HG03064 (cell line): ENCODE measurements around the gene FNDC8.
"Not testable (repeated sequence)": the region's sequence is repeated elsewhere in the genome, so short reads cannot be mapped to it uniquely, and the experiment has no call there.

ENCODE experiments used
- ATAC-seq: cut with Tn5 transposase; IDR thresholded peaks from one replicate; pipeline ENCODE4 v1.9.1; 2021; ENCODE audit warnings: low read depth; ENCODE audit not compliant: unreplicated experiment

FNDC8 gene

DNA sequence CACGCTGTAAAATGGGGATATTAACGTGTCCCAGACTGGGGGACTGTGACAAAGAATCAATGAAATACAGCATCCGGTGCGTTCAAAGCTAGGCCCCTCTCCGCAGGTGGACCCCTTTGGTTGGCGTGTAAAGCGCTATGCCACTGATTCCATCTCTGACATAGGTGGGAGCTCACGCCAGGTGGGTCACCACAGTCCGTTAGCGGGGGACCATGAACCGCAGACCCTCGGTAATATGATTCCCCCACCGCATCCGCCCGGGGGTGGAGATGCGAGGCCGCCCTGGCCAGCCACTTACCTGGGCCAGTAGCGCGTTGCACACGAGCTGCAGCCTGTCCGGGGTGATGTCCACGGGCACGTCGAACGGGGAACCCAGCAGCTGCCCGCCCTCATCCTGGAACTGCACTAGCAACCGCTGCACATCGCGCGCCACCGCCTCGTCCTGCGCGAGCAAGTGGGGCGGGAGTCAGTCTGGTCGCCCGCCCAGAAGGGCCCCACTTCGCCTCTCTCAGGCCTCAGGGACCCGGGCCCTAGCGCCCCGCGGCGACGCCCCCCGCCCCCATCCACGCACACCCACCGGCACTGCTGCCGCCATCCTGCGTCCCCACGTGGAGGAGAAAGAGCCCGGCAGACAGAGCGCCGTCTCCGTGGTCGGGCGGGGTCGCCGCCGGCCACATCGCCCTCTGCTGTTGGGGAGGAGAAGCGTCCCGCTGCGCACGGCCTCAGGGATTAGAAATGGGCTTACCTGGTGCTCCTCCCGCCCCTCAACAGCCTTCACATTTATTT, 20.5 kb downstream of the FNDC8 start, which contains the start of gene NLE1:
Gene NLE1 (minus strand): TSS at position 623 of the 786 bp plus-strand sequence. CDS start 28 bp downstream, at position 595.
- peak; percentile 81 for ATAC-seq

DNA sequence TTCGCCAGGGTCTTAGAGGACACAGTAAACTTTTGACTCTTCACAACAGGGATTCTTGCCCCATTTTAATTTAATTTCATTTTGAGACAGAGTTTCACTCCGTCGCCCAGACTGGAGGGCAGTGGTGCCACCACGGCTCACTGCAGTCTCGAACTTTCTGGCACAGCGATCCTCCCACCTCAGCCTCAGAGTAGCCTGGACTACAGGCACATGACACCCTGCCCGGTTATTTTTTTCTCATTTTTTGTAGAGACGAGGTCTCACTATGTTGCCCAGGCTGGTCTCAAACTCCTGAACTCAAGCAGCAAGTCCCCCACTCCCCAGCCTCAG, 21.0 kb downstream of the FNDC8 start:
- ATAC-seq = no peak

DNA sequence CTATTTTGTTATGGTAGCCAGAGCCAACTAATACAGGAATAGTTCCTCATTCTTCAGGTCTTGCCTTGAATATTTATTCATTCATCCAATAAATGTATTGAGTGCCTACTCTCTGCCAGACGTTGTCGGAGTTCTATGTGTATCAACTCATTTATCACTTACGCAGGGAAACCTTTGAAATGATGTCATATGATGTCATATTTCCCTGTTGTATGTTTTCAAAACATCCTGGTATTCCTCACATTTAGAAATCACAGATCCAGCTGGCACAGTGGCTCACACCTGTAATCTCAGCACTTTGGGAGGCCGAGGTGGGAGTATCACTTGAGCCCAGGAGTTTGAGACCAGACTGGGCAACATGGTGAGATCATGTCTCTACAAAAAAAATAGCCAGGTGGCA, 23.4 kb downstream of the FNDC8 start:
- no peak for ATAC-seq

DNA sequence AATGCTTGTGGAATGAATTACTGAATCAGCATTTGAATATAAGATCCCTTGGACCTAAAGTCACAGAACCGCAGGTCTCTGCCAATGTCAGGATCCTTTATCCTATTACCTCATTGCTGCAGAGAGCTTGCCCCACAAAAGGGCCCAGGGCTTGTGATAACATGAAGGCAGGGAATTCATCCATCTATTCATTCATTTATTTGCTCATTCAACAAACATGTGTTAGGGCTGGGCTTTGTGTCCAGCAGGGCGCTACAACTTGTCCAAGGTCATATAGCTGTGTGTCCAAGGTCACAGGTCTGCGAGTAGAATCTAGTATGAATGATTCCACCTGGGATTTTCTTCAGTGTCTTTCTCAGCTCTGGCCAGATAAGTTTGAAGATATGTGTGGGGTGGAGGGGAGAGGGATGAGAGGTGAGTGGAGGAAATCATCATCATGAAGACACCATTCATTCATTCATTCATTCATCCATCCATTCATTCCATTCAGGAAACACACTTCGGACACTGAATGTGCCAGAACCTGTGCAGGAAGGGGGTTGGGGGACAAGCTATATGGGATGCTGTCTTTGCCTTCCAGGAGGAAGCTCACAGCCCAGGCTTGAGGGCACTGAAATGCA, 24.9 kb downstream of the FNDC8 start:
- ATAC-seq = no peak

DNA sequence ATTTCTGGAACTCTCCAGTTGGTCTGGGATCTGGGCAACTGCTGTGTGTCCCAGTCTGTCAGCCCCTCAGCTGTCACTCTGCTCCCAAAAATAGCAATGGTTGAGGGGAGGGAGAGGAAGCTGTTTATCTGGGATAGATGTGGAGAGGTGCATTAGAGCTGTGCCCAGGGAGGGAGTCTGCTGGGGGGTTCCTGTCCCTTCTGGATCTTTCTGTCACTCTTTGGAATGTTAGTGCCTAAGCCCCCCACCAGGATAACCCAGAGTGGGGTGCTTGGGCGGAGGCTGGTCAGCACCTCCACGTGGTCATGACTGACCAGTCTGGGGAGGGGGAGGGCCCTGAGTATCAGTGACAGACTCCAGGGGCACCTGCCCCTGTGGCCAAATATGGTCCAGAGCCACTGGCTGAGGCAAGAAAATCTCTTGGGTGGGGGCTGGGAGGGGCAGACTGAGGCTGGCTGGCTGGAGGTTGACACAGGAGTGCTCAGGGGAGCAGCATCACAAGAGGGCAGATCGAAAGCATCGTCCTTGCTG, 26.0 kb downstream of the FNDC8 start, which contains the start of gene UNC45B:
Gene UNC45B (plus strand): TSS at position 443 of the 531 bp plus-strand sequence. CDS start 447 bp downstream, outside the sequence.
- ATAC-seq = no peak

DNA sequence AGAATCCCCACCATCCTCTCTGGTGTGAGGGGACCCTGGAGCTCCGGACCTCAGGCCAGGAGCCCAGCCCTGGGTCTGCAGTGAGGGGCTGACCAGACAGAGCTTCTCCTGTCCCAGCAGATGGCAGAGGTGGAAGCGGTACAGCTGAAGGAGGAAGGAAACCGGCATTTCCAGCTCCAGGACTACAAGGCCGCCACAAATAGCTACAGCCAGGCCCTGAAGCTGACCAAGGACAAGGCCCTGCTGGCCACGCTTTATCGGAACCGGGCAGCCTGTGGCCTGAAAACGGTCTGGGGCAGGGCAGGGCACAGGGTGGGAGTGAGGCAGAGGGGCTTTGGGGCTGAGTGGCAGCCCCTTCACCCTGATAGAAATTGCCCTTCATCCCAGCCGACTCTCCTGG, 26.7 kb downstream of the FNDC8 start:
- ATAC-seq = no peak

DNA sequence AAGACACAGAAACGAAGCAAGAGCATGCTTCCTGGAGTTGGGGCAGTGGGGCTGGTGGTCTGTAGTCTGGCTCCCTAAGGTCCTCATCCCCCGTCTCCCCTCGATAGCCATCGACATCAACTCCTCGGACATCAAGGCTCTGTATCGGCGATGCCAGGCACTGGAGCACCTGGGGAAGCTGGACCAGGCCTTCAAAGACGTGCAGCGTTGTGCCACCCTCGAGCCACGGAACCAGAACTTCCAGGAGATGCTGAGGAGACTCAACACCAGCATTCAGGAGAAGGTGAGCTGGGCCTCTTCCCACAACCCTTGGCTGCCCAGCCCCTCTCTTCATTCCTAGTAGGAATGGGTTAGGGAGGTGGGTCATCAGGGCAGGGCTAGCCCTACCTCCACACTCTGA, 28.5 kb downstream of the FNDC8 start:
- no peak for ATAC-seq

DNA sequence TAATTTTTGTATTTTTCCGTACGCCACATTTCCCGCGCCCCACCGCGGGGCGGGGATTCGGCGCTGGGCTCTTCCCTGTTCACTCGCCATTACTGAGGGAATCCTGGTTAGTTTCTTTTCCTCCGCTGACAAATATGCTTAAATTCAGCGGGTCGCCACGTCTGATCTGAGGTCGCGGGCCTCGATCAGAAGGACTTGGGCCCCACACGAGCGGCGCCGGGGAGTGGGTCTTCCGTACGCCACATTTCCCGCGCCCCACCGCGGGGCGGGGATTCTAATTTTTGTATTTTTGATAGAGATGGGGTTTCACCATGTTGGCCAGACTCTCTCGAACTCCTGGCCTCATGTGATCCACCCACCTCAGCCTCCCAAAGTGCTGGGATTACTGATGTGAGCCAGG, 29.7 kb downstream of the FNDC8 start:
- not testable (repeated sequence) for ATAC-seq

DNA sequence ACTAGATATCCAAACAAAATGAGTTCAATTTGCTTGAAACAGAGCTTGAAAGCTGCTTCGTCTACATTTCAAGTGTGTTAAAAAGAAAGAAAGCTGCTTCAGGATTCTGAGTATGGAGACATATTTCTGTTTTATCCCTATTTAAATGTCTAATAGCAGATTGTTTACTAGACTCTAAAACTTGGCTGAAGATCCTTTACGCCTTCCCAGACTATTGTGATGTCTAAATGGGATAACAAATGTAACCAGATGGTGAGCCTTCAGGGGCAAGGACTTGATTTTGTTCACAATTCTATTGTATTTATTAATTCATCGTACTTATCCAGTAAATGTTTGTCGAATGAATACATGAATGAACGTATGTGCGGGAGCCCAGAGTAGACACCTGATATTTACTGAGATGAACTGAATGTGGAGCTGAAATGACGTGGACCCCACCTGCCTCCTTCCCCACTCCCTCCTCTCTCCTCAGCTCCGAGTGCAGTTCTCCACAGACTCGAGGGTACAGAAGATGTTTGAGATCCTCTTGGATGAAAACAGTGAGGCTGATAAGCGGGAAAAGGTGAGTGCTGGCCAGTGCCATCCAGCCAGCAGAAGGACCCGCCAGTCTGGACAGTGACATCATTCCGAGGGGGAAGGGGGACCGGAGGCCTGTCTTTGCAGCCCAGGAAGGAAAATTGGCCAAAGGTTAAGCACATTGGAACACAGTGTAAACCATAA, 31.2 kb downstream of the FNDC8 start:
- no peak for ATAC-seq

DNA sequence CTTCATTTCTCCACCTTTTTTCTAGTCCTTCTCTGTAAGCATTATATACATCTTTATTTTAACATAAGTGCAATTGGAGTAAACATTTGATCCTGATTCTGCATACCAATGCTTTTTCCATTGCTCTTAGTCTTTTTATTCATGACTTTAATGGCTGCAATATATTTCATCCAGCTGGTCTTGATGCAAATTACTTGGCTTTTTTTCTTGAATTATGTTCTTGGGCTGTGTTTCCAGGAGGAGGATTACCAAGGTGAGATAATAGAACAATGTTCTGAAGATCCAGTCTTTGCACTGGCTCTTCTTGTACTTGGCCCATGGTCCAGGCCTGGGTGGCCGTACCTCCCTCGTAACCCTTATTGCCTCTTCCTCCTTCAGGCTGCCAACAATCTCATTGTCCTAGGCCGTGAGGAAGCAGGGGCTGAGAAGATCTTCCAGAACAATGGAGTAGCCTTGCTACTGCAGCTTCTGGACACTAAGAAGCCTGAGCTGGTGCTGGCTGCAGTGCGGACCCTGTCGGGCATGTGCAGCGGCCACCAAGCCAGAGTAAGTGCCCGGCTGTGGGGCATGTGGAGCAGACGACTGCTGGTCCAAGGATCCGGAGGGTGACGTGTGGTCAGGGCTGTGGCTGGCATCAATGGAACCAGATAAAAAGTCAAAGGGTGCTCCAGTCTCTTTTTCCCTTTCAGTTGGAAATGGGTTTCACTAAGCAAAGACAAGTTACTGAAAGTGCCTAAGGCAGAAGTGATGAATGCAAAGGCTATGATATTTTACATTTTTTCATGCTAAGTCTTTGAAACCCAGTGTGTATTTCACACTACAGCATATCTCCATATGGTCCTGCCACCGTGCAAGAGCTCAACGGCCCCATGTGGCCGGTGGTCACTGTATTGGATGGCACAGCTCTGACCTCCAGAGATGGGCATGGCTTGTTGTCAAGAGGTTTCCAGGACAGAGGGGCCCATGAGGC, 33.1 kb downstream of the FNDC8 start:
- ATAC-seq = no peak

DNA sequence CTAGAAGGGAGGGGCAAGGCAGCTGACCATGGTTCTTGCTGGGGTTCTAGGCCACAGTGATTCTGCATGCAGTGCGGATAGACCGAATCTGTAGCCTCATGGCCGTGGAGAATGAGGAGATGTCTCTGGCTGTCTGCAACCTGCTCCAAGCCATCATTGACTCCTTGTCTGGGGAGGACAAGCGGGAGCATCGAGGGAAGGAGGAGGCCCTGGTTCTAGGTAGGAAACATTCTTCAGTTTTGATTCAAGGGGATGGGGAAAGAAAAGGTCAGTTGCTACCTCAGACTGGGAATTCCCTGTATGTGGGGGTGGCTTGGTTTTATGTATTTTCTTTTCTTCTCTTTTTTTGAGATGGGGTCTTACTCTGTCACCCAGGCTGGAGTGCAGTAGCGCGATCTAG, 33.8 kb downstream of the FNDC8 start:
- ATAC-seq = no peak

DNA sequence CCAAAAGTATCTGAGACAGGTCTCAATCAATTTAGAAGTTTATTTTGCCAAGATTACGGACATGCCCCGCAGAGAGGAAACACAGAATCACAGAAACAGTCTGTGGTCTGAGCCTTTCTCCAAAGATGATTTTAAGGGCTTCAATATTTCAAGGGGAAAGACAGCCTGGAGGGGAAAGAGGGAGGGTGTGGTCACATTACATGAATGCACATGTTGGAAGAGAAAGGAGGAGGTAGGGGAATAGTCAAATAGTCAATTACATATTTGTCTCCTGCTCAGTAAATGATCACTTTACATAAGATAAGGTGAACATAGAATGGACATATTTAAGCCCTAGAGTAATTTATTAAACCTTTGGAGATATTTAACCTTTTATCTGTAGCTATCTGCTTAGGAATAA, 38.5 kb downstream of the FNDC8 start:
- ATAC-seq = no peak

DNA sequence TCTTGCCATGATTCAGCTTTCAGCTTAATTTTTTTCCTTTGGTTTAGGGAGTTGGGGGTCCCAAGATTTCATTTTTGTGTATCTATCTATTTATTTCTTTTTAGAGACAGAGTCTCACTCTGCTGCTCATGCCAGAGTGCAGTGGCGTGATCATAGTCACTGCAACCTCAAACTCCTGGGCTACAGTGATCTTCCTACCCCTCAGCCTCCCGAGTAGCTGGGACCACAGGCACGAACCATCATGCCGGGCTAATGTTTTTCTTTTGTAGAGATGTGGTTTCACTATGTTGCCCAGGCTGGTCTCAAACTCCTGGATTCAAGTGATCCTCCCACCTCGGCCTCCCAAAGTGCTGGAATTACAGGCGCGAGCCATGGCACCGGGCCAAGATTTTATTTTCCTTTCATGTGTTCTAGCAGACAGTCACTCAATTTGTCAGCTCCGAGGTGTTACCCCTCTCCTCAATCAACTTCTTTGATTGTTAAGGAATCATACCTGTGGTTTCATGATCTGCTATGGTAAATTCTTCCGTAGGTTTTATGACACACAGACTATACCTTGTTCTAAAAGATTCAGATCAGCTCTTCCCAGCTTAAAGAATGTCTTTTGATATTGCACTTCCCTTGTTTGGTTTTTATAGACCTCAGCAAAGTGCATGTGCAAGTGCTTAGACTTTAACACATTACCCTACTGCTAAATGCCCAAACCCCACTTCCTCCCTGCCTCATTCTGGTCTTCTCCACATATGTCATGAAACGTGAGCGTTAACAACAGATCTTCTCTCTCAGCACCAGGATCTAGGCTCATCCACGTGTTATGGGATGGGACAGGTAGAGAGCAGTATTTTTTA, 39.2 kb downstream of the FNDC8 start:
- ATAC-seq = no peak

DNA sequence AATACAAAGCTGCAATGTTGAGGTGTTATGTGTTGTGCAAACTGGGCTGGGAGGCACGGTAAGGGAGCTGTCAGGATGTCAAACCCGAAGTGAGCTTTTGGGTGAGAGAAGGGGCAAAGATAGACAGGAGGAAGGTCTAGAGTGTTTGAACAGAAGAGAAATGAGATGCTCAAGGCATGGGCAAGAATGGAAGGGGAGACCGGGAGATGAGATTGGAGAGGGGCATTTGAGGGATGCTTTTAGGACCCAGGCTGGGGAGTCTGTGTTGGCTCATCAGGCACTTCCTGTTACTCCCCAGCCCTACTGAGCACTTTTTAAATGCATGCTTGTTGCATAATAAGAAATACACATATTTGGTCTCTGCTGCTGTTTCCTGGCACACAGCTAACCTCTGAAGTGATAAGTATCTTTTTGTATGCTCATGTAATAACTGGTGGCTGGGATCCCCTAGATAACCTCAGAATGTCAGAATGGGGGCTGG, 39.9 kb downstream of the FNDC8 start:
- no peak for ATAC-seq

DNA sequence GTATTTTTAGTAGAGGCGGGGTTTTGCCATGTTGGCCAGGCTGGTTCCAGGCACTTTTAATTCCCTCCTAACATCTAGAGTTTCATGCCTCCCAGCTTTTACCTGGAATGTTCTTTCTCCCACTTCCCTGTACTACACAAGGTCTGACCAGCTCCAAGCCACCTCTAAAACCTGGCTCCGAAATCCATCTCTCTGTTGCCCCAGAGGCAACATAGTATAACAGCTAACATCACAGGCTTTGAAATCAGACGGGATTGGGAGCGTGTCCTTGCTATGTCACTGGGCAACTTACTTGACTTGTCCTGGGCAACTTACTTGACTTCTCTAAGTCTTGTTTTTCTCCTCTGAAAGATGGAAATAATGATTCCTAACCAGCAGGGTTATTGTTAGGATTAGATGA, 41.3 kb downstream of the FNDC8 start:
- ATAC-seq = no peak

DNA sequence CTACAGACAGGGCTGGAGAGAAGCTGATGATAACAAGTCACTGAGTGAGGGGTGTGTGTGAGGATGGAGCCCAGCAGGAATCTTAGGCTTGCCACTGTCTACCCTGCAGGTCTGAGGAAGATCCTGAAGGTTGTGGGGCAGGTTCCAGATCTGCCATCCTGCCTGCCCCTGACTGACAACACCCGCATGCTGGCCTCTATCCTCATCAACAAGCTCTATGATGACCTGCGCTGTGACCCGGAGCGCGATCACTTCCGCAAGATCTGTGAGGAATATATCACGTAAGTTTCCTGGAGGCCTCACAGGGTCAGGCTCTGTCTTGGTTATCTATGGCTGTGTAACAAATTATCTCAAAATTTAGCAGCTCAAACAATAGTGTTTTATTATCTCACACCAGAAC, 42.5 kb downstream of the FNDC8 start:
- no peak for ATAC-seq

DNA sequence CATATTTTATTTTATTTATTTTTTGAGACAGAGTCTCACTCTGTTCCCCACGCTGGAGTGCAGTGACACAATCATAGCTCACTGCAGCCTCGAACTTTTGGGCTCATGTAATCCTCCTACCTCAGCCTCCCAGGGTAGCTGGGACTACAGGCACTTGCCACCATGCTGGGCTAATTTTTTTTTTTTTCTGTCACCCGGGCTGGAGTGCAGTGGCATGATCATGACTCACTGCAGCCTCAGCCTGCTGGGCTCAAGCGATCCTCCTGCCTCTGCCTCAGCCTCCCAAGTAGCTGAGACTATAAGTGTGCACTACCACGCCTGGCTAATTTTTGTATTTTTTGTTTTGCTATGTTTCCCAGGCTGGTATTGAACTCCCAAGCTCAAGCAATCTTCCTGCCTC, 43.3 kb downstream of the FNDC8 start:
- ATAC-seq = no peak

DNA sequence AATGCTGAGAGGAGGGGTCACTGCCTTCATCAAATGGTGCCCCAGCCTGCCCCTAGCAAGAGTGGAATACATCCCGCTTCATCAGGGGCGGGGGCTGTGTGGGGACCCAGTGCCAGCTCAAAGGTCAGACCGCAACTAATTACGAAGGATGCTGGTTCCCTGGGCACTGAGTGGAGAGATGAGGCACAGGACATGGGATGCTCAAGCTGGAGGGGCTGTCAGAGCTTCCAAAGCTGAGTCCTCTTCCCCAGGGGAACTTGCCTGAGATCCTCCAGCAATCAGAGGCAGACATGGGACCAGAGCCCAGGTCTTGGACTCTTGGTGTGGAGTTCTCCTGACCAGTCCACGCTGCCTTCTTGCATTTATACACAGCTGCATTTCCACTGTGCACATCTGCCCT, 45.1 kb downstream of the FNDC8 start:
- no peak for ATAC-seq

DNA sequence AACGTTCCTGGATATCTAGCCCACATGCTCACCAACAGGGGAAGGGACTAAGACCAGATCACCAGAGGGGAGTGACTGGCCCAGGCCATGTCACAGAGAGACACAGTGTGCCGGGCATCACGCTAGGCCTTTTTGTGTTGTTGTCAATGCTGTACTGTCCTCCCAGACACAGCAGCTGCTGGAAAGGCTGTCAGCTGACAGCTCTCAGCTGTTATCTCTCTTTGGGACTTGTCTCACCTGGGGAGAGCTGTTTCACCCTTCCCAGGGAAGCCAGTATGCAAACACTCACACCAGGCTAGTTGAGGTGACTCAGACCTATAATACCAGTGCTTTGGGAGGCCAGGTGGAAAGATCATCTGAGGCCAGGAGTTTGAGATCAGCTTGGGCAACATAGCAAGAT, 45.6 kb downstream of the FNDC8 start:
- no peak for ATAC-seq
